Vagina (tissue), 2 donors: Measurements from ENCODE around the gene UQCC2. TPM values are rescaled to one million over a fixed set of nuclear protein-coding genes. Genes with fewer than 3 reads are reported as not detected.

Experiments used
- DNase-seq, 2 donors: peaks; one replicate each; pipeline ENCODE4 v3.0.0-alpha.2; 2017; ENCODE audit errors: extremely low spot score in 2 of 2
- H3K27ac ChIP-seq: fragments of 200-600 bp; sonication (generic); one replicate; pipeline ENCODE4 v1.5.1; 2019
- H3K27me3 ChIP-seq: fragments of 200-600 bp; sonication (generic); one replicate; pipeline ENCODE4 v1.5.1; 2019
- H3K36me3 ChIP-seq, 2 donors: fragments of 200-600 bp; sonication (generic); one replicate each; pipeline ENCODE4 v1.5.1; 2017 to 2019
- H3K4me1 ChIP-seq: fragments of 200-600 bp; sonication (generic); one replicate; pipeline ENCODE4 v1.5.1; 2019
- H3K4me3 ChIP-seq, 2 donors: fragments of 200-600 bp; sonication (generic); 1 replicate in 1 of 2; 2 replicates in 1 of 2; pipeline ENCODE4 v1.5.1; 2016 to 2019
- H3K9me3 ChIP-seq: fragments of 200-600 bp; sonication (generic); one replicate; pipeline ENCODE4 v1.5.1; 2019
- POLR2A ChIP-seq, 2 donors: fragments of 450-650 bp; IDR thresholded peaks; one replicate each; pipeline ENCODE4 v1.6.1; 2017; ENCODE audit warnings: antibody characterized with exemption in 2 of 2, mild to moderate bottlenecking in 2 of 2, moderate library complexity in 2 of 2
- POLR2AphosphoS5 ChIP-seq, 2 donors: sonication (generic); formaldehyde crosslinking; IDR thresholded peaks; one replicate each; pipeline ENCODE4 v1.9.0; 2017; ENCODE audit warnings: antibody characterized with exemption in 2 of 2, mild to moderate bottlenecking in 2 of 2, low read depth in 1 of 2; ENCODE audit not compliant: insufficient read depth in 1 of 2
- intact Hi-C: fragments of 100-400 bp; cut with DNase I; formaldehyde crosslinking; loops from one replicate; pipeline ENCODE4 v1.15.1; 2023
- total RNA-seq: library from RNA; depleted of rRNA; stranded (reverse); fragments of >200 nt; gene quantifications from one replicate; pipeline ENCODE4 v1.2.3, GENCODE V29; 2016
- TF ChIP-seq, protein P1 (sequence below), 3 experiments: fragments of 450-650 bp in 2 of 3; fragments of 200-600 bp in 1 of 3; sonication (generic) in 1 of 3; IDR thresholded peaks; one replicate each; pipeline ENCODE4 v1.5.1; 2017 to 2019; ENCODE audit warnings: antibody characterized with exemption in 3 of 3, mild to moderate bottlenecking in 2 of 3, moderate library complexity in 2 of 3

The UQCC2 gene
- total RNA-seq, 1 donor from 2014 or later: 16.2 TPM

DNA sequence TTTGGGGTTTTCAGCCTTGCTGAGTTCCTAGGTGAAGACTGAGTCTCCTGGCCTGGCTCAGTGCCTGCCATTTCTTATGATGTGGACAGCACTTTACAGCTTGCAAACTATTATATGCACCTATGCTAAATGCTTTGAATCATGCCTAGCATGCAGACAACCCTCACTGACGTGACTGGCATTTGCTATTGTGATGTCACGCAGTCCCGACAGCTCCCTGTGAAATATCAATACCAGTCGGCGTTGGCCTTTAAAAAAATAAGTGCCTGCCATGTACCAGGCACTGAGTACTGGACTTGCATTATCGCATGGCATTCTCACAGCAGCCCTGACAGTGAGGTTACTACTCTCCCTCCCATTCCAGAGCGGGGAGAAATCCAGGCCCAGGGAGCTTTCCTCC lies 35.5 kb downstream of the UQCC2 start:
- Histone ChIP-seq H3K9me3 (no peaks in the 10 kb centered on the region), H3K4me3 (no peak overlapping the region), H3K36me3 (peaks cover 0 to 47% of the 10 kb centered on the region in 2 donors), H3K4me1 (peaks cover 9% of the 10 kb centered on the region), H3K27ac (no peak overlapping the region), H3K27me3 (no peaks in the 10 kb centered on the region)
- DNase-seq: no peak
- intact Hi-C loops: no loop called here
- TF ChIP-seq POLR2A (IDR thresholded peaks at IDR 0.05): no peak
- TF ChIP-seq POLR2AphosphoS5 (IDR thresholded peaks at IDR 0.05; ENCODE audit: insufficient read depth in 1 of 2, low read depth in 1 of 2): no peak
- TF ChIP-seq, protein P1, sequence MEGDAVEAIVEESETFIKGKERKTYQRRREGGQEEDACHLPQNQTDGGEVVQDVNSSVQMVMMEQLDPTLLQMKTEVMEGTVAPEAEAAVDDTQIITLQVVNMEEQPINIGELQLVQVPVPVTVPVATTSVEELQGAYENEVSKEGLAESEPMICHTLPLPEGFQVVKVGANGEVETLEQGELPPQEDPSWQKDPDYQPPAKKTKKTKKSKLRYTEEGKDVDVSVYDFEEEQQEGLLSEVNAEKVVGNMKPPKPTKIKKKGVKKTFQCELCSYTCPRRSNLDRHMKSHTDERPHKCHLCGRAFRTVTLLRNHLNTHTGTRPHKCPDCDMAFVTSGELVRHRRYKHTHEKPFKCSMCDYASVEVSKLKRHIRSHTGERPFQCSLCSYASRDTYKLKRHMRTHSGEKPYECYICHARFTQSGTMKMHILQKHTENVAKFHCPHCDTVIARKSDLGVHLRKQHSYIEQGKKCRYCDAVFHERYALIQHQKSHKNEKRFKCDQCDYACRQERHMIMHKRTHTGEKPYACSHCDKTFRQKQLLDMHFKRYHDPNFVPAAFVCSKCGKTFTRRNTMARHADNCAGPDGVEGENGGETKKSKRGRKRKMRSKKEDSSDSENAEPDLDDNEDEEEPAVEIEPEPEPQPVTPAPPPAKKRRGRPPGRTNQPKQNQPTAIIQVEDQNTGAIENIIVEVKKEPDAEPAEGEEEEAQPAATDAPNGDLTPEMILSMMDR (IDR thresholded peaks at IDR 0.05): no peak

DNA sequence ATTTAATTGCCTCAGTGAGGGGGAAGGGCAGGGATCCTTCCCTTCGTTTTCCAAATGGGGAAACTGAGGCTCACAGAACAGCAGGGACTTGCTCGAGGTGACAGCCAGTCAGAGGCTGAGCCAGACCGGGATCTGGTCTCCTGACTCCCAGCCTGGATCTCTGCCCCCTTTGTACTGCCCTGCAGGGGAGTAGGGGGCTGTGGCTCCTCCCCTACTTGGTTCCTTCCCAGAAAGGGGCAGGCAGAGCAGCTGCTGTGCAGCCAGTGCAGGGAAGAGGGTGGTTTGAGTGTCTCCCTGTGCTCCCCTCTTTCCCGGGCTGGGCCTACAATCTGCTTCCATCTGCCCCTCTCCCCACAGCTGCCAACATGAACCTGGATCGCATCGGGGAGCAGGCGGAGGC lies 37.6 kb downstream of the UQCC2 start:
- no peak for TF ChIP-seq POLR2AphosphoS5 (IDR thresholded peaks at IDR 0.05; ENCODE audit: insufficient read depth in 1 of 2, low read depth in 1 of 2)
- no peak for TF ChIP-seq POLR2A (IDR thresholded peaks at IDR 0.05)
- TF ChIP-seq, protein P1 (IDR thresholded peaks at IDR 0.05): no peak
- Histone ChIP-seq H3K4me3 (no peak overlapping the region), H3K36me3 (peaks cover 0 to 32% of the 10 kb centered on the region in 2 donors), H3K27ac (peak overlapping the region; percentile 57), H3K4me1 (peaks cover 9% of the 10 kb centered on the region), H3K27me3 (no peaks in the 10 kb centered on the region), H3K9me3 (no peaks in the 10 kb centered on the region)
- no peak for DNase-seq
- intact Hi-C loops: no loop called here

DNA sequence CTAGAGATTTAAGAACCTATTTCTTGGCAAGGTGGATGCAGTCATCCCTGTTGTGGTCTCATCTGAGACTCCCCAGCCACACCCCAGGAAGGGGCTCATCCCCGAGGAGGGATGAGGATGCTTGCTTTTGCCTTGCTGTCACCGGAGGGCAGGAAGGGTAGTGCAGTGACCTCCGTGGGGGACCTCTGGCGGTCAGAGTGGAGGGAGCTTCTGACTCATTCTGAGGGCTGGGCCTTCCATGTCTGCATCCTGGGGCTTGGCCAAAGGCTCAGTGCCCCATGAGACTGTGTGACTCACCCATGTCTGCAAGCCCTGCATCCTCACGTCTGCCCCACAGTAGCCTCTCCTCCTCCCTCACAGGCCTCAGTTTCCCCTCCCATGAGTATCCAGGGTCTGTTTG lies 38.7 kb downstream of the UQCC2 start:
- Histone ChIP-seq H3K9me3 (no peaks in the 10 kb centered on the region), H3K36me3 (peaks cover 0 to 38% of the 10 kb centered on the region in 2 donors), H3K27me3 (no peaks in the 10 kb centered on the region), H3K27ac (peak overlapping the region; percentile 57), H3K4me1 (peaks cover 9% of the 10 kb centered on the region), H3K4me3 (no peak overlapping the region)
- intact Hi-C loops: no loop called here
- DNase-seq: no peak
- no peak for TF ChIP-seq POLR2A (IDR thresholded peaks at IDR 0.05)
- TF ChIP-seq POLR2AphosphoS5 (IDR thresholded peaks at IDR 0.05; ENCODE audit: insufficient read depth in 1 of 2, low read depth in 1 of 2): peak in 1 of 2 donors; percentile 15
- TF ChIP-seq, protein P1 (IDR thresholded peaks at IDR 0.05): peak in 1 of 3 experiments; percentile 24

DNA sequence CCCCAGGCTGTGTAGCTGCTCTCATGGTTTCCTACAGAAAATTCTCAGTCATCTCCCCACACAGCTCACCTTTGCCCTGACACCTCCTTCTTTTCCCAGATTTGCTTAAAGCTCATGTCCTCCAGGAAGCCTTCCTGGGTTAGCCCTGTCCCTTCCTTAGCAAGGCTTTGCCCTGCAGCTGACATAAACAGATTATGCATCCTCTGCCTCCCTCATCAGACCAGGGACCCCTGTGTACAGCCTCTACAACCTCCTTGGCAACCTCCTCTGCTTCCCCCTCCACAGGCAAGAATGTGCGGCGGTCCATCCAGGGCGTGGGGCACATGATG lies 39.8 kb downstream of the UQCC2 start:
- H3K36me3 ChIP-seq: peaks cover 0 to 44% of the 10 kb centered on the region in 2 donors
- intact Hi-C loops: no loop called here

More for the DNA sequence above, 39.8 kb downstream of the UQCC2 start:
- no peaks in the 10 kb centered on the region for H3K27me3 ChIP-seq
- peaks cover 9% of the 10 kb centered on the region for H3K4me1 ChIP-seq
- H3K4me3 ChIP-seq: no peak overlapping the region
- H3K9me3 ChIP-seq: no peaks in the 10 kb centered on the region
- H3K27ac ChIP-seq: no peak overlapping the region
- no peak for DNase-seq
- TF ChIP-seq, protein P1 (IDR thresholded peaks at IDR 0.05): no peak
- TF ChIP-seq POLR2A (IDR thresholded peaks at IDR 0.05): no peak
- no peak for TF ChIP-seq POLR2AphosphoS5 (IDR thresholded peaks at IDR 0.05; ENCODE audit: insufficient read depth in 1 of 2, low read depth in 1 of 2)
